HT1080 (cell line): ENCODE measurements around the gene KIF26B. TPM values are rescaled to one million over a fixed set of nuclear protein-coding genes. Genes with fewer than 3 reads are reported as not detected.

Experiments used
- DNase-seq: peaks from one replicate; pipeline ENCODE4 v3.0.0-alpha.2; 2015; ENCODE audit warnings: low read depth
- total RNA-seq: library from RNA; depleted of rRNA; stranded (reverse); fragments of >200 nt; shearing (Covaris generic); gene quantifications from 2 replicates; pipeline ENCODE4 v1.2.3, GENCODE V29; 2014

The KIF26B gene
- total RNA-seq, 1 experiment from 2014 or later: 0.90 TPM

DNA sequence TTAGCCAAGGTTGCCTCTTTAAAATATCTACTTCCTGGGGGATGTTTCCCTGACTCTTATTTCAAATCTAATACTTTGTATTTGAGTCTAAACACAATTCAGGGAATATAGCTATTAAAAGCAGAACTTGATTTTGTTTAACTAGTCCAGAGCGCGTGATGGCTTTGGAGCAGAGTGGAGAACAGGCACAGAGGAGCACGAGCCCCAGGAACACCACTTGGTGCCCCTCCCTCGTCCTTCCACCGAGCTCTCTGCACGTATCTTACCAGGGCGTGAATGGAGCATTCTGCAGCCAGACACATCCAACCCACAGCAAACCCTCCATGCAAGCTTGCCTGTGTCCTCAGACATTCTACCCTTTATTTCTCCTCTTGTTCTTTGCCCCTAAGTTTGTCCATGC, 14.1 kb downstream of the KIF26B start:
- no peak for DNase-seq

DNA sequence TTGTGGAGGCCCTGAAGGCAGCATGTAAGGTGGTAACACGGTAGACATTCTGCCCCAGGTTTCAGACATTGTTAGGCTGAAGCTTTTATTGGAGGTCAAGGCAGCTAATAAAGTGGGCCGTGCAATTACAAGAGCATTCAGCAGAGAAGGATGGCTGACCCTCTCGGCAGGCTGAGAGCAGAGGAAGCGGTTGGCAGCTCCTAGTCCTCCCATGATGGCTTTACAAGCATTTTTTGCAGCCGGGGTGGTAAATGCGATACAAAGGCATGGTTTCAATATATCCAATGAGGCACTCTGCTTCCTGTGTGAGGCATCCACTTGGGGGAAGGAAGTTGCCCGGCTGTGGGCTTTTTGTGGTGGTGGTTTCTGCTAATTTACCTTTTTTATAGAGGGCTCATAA, 14.6 kb downstream of the KIF26B start:
- no peak for DNase-seq

DNA sequence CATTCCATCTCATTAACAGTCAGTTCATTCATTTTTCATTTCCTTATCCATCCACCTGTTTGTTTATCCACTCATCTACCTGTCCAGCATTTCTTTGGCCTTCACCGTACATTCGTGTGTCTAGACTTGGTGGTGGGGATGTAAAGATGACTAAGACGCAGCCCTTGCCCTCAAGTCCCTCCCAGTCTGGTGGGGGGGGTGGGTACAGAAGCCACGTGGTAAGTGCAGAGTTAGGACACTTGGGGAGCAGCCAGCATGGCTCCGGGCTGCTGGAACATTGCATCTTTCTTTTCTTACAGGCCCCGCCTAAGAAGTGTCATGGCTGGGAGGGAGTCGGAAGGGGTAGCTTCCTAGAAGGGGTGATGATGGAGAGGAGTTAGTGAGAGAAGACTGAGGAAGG, 17.2 kb downstream of the KIF26B start:
- peak; percentile 5 for DNase-seq

DNA sequence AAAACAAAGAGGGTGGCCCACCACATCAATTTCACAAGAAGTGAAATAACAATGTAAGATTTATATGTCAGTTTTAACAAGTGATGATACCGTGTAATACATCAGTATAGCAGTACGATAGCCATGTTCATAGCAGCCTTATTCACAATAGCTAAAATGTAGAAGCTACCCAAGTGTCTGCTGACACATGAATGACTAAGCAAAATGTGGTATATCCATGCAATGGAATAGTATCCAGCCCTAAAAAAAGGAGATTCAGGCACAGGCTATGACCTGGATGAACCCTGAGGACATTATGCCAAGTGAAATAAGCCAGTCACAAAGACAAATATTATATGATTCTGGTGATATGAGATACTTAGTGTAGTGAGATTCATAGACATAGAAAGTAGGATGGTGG, 18.0 kb downstream of the KIF26B start:
- DNase-seq: no peak

DNA sequence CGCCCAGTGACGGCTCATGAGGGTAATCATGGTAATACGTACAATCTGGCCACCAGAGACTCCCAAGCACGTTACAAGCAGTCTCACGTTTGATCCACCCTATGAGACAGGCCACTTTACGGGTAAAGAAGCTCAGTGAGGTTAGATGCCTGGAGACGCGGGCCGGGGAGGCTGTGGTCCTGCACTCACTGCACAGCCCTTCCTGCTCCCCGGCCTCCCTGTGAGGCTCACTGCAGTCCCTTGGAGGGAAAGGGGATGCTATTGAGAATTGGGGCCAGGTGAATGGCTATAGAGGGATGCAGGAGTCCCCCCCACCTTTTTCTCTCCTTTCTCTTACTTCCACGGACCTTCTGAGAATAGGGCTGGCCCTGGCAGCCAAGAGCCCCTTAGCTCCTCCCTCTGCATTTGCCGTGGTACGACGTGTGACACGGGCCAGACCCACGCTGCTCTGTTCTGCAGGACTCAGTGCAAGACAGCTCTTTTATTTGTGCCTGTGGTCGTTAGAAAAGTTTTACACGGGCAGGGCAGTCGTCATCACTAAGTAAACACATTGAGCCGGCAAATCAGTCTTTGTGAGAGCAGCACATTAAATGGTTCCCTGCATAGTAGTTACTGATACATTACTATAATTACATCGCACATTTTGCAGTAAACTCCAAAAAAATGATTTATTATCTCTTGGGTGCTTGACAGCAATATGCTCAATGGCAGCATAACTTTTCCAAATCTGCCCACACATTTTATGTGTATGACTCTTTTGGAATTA, 18.8 kb downstream of the KIF26B start:
- no peak for DNase-seq

DNA sequence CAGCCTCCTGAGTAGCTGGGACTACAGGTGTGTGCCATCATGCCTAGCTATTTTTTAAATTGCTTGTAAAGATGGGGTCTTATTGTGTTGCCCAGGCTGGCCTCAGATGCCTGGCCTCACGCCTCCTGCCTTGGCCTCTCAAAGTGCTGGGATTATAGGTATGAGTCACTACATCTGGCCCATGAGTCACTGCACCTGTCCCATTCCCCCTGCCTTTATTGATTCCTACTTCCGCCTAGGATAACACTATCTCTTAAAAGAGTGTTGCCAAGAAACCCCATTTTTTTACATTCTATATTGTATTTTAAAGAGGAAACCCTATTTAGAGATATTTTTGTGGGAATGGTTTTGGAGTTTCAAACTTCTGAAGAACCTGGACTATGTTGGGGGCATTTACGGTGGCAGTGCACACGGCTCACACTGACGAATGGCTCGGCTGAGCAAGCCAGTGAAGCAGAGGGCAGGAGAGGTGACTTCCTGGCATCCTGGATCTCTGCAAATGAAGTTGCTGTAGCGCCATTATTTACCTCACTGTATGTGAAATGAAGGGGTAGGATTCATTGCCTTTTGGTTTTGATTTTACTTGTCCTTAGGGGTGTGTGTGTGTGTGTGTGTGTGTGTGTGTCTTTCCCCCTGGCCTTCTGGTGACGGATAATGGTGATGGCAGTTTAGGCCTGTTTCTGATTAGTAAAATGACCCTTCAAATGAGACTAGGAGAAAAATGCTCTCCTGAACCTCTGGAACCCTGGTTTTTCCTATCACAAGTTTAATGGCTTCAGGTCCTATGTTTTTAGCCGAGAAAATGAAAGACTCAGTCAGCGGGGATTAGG, 22.5 kb downstream of the KIF26B start:
- DNase-seq: peak; percentile 56

DNA sequence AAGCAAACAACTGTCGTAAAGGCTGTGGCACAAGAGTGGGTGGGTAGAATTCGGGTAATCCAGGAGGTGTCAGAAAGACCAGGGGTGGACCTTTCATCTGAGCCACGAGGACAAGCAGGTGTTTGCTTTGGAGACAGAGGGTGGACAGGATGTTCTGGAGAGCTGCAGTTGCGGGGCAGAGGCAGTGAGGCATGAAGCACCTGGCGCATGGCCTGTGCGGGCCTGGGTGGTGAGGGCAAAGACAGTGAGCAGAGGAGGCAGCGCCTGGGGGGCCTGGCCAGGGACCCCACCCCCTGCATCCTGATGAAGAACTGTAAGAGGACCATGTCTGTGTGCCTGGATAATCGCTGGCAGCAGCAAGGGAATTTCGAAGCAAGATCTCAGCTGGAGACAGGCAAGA, 24.9 kb downstream of the KIF26B start:
- no peak for DNase-seq

DNA sequence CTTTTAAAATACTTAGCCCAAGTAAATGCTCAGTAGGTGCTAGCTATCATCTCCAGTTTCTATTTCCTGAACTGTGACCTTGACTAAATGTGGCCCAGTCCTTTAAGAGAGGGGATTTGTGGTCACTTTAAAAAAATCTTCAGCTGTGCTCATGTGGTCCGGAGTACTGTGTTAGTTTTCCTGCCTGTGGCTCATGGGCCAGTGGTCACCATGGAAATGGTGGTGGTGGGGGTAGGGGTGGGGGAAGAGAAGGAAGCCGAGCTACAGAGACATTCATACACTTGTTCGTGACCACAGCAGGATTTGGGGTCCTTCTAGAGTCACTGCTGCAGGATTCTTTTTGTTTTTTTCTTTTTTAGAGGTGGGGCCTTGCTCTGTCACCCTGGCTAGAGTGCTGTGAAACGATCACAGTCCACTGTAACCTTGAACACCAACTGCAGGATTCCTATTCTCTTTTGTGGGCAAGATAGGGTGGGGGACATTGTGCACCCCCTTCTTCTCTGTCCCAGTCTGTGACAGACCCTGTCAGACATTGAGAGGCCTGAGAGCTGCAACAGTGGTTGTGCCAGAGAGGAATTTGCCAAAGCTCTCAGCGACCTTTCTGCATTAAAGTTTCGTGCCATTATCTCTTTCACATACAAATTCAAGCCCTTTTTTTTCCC, 25.8 kb downstream of the KIF26B start:
- peak; percentile 38 for DNase-seq

DNA sequence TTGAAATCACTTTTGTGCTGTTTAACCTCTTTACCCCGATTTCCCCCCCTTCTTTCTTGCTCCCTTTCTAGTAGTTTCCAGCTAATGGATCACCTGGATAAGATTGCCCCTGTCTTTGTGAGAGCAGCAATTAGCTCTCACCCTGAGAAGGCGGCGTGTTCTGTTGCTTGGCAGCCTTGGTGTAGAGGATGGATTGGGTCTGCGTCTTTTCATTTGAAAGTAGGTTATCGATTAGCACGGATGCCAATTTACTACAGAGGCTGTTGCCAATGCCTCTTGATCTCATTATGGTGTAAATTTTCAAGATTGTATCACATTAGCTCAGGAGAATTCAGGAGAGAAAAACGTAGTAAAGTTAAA, 26.4 kb downstream of the KIF26B start:
- no peak for DNase-seq

DNA sequence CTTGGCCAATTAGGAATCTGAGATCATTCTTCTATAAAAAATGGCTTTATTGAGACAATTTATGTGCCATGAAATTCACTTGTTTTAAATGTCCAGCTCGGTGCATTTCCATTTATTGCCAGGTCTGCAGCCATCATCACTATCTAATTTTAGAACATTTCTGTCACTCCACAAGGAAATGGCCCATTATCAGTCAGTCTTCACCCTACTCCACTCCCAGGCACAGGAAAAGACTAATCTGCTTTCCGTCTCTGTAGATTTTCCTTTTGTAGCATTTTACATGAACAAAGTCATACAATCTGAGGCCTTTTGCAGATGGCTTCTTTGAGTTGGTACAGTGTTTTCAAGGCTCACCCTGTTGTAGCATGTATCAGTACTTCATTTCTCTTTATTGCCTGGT, 27.2 kb downstream of the KIF26B start:
- no peak for DNase-seq

DNA sequence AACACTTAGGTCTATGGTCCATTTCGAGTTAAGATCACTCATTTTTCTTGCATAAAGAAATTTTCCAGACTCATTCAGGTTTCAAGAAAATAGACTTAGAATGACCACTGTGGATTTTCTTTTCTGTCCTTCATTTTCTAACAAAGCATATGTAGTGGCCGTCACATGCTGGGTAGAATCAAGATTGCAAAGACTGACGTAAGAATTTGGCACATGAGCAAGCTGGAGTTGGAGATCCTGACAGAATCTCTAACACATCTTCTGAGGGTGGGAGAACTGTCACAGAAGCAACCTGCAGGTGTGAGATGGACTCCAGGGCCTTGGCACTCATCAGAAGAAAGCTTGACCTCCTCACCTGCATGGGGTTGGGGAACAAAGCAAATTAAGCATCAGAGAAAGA, 28.6 kb downstream of the KIF26B start:
- no peak for DNase-seq

DNA sequence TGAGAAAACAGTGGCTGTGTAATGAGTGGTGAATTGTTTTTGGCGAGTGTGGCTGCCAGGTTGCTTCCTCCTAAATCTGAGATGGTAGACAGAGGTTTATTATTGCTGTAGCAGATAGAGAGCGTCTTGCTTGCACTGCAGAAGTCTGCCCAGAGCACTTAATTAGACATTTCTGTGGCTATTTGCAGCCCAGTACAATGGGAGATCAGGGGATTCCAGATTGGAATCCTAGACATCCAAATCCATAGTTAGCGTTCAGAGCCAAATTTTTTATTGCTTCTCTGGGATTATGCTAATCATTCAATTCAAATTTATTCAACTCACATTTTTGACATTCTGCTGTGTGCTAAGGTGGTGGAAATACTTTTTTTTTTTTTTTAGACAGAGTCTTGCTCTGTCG, 30.0 kb downstream of the KIF26B start:
- DNase-seq: no peak

DNA sequence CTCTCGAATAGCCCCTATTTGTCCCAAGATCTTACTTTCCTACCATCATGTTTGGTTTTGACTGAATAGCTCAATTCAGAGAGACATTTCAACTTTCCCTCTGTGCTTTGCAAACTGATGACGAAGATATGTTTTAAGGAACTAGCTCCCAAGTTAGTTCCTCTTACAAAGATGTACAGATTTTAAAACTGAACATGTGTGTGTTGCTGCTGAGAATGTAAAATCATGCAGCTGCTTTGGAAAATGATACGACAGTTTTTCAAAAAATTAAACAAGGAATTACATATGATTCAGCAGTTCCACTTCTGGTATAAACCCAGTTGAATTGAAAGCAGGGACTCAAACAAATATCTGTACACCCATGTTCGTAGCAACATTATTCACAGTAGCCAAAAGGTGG, 33.6 kb downstream of the KIF26B start:
- no peak for DNase-seq

DNA sequence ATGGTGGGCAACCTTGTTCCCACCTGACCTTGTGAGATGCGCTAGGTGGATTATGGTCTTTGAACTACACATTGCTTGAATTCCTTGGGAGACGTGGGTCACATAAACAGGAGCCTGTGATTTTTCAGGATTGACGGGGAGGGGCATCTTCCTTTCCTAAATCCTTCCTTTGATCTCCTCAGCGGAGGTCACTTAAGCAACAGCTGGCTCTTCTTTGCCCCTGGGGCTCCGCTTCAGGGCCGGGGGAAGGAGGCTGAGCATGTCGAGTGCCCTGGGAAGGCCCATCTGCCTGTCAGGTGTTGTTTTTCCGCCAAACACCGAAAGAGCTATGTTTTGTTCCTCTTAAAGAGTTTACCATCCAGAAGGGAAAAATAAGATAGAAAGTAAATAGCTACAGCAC, 40.6 kb downstream of the KIF26B start:
- DNase-seq: no peak

DNA sequence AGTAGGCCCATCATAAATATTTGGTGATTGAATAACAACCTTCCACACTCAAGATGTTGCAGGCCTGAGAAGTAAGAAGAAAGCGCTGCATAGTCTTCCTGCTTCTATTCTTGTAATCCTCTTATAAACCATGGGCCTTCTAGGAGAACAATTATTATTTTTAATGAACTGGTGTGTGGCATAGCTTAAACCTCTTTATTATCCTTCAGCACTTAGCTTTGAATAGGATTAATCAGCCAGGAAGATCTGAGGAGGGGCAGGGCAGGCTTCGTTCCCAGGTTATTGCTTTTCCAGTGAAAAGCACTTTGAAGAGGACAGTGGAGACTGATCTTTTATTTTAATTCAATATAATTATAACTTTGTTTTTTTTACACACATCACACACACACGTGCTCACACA, 42.3 kb downstream of the KIF26B start:
- no peak for DNase-seq

DNA sequence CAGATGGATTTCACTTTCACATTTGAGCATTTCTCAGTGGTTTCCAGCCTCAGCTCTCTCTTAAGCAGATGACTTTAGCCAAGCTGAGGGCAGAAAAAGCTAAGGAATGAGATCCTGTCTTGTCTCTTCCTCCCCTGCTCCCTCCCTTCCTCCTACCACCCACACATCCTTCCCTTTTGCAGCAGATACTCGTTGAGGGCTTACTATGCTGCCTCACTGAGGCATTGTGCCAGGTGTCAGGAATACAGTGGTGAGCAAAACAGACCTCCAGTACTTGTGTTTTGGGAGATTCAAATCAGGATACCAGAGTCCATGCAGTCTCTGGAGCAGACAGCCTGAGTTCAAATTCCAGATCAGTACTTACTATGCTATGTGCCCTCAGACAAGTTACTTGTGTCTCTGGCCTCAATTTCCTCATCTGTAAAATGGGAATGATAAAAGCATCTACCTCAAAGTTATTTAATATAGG, 43.2 kb downstream of the KIF26B start:
- peak; percentile 11 for DNase-seq

DNA sequence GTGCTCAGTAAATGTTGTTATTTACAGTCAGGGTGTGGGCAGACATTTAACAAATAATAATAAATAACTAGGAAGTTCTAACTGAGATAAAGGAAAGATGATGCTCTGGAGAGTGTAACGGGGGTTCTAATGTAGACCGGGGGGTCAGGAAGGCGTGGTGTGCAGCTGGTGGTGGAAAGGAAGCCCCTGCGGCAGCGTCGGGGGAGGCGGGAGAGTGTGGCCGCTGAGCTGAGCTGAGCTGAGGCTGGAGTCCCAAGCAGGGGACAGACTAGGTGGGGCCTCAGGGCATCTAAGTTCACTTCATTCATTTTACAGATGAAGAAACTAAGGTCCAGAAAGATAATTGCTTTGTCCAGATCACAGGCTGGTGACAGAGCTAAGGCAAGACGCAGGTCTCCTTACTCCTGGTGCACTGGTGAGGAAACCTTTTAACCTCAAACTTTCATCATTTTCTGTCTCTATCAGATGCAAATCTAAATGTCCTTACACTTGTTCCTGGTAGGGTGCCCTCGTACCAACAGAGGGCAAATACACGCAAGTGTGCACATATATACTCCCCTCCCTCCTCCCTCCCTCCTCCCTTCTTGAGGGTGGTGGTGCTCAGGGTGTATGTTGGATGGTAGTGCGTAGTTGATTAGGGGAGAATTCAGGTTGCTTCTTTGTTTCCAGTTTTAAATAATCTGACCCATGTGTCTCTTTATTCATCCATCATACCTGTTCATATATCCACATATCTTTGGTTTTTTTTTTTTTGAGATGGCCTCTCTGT, 44.1 kb downstream of the KIF26B start:
- no peak for DNase-seq

DNA sequence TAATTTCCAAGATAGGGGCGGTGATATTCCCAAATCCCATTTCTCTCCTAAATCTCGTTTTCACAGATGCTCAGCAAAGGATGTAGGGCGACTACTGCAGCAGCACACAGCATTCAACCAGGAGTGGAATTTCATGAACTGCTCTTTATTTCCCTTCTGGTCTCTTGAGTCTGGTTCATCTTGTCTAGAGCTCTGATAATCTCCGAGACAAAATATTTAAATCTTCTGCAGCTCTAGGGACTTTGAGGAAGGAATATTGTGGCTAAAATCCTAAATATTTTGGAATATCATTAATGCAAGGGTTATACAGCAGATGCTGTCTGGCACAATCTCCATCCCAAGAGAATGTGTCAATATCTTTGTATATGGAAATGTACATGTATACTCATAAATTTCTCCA, 45.4 kb downstream of the KIF26B start:
- no peak for DNase-seq

DNA sequence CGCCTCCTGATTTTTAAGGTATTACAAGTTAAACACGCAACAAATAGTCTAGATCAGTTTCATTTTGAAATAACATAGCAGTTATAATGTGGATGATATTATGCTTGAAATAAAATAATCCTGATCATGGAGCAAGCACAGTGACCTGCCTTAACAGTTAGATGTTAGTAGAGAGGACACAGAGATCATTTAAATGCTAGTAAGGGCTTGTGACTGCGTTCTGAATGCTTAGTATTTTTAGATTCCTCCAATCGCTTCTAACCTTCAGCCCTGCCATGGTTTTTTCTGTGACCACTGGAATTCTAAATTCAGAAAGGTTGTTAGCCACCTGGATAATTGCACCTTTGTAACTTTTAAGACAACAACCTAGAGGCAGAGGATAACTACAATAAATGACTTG, 46.4 kb downstream of the KIF26B start:
- DNase-seq: no peak

DNA sequence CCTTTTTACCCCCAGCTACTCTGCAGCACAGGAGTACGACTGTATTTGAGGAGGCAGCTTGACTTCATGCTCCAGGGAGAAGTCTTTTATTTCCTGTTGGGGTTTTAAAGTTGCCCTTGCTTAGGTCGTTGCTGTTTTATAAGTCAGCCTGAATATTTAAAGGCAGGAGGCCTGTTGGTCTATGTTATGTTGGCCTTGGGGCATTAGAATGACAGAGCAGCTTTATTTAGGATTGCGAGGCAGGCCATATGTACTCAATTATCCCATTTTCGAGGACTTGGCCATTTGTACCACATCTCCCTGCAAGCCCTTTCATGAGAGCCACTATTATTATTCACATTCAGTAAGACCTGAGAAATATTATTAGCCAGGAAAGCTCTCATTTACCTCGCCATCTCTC, 47.0 kb downstream of the KIF26B start:
- DNase-seq: no peak

DNA sequence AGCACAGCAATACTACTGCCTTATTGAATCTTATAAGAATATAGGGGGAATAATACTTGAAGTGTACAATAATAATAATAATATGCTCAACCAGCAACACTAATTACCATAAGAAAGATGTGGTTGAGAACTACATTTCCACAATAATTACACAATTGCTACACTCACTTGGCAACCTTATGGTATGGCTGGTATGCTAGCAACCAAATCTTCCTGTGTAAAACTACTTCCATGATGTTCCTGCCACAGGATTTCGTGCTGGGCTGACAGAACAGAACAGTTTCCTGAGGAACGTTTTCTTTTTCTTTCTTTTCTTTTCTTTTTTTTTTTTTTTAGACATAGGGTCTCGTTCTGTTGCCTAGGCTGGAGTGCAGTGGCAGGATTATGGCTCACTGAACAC, 50.6 kb downstream of the KIF26B start:
- no peak for DNase-seq

DNA sequence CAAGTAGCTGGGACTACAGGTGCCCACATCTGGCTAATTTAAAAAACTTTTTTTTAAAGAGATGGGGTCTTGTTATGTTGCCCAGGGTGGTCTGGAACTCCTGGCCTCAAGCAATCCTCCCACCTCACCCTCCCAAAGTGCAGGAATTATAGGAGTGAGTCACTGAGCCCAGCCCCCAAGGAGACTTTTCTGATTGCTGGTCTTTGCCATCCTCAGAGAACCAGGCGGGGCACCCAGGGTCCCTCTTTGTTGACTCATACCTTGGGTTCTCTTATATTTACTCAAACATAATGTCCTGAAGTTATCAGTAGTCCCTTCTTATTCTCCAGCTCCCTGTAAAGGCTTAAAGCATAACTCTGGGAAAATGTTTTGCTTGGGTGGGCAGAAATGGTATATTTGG, 51.1 kb downstream of the KIF26B start:
- DNase-seq: no peak
